Skeletal muscle cell (primary cell): Measurements from ENCODE around the gene MOB3B.
A peak's percentile ranks its signal among the peaks of the same experiment; 100 is the strongest.

Experiments
- DNase-seq: peaks from one replicate; pipeline ENCODE4 v3.0.0-alpha.2; 2010; ENCODE audit warnings: low read depth
- H3K4me3 ChIP-seq: 2 replicates; pipeline ENCODE4 v1.5.1; 2011; ENCODE audit warnings: low read depth, mild to moderate bottlenecking, control low read depth, low read length, moderate library complexity

Gene MOB3B

DNA sequence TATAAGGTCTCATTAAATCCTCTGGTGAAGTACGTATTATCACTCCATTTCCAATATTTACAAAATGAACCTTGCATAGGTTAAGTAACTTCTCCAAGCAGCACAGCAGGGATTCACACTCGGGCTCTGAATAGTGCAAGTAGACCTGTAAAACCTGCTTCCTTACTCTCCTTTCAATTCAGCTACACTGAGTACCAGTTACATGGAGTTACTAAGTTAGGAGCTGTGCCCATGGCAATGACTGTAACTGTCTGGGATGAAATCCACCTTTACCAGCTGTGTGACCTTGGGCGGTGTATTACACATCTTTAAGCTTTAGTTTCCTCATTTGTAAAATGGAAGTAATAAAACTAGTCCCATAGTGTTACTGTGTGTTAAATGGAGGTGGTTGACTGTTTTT is 15.9 kb upstream of the MOB3B start:
- DNase-seq, result no peak
- H3K4me3 ChIP-seq, result no peak overlapping the region

DNA sequence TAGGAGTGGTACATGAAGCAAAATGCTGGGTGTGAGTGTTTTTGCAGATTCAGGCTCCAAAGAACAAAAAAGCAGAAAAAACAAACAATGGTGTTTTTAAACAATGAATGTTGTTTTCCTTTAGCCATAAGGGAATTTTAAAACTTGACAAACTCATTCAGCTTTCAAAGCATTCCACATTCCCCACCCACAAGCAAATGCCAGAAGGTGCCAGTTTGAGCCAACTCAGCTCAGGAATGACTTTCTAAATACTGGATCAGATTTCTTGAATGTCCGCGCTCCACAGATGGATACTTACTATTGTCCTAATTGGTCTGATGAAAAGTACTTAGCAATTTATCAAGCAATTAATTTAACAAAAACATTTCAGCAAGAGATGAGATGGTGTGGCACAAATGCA is 12.9 kb upstream of the MOB3B start:
- no peak overlapping the region for H3K4me3 ChIP-seq
- no peak for DNase-seq

DNA sequence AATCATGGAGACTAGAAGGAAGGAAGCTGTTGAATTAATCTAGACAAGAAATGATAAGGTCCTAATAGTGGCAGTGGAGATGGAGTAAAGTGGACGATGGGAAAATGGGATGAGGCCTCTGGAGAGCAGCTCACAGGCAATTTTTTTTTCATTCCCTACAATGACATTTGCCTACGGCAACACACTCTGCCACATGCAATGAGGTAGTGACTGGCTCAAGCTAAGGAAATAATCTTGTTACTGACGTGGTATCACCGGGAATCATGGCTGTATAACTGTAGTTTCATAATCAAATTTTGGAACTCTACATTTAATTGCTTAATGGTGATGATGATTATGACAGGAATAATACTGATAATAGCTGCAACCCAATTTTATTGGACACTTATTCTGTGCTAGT is 12.1 kb upstream of the MOB3B start:
- DNase-seq, result no peak
- H3K4me3 ChIP-seq, result no peak overlapping the region

DNA sequence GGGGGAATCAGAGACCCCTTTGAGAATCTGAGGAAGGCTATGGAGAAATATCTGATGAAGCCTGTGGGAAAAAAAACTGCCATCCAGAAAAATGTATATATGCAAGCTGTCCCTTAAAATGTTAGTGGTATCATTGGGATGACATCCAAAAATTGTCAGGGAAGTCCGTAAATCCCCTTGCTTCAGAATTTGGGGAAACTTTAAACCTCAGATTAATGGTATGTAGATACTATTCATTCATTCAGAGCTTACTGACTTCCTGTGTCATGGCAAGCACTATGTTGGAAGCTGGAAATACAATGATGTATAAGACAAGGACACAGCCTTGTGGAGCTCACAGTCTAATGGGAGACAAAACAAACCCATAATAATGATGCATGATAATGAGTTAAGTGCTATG is 10.9 kb upstream of the MOB3B start:
- no peak overlapping the region for H3K4me3 ChIP-seq
- no peak for DNase-seq

- peak; percentile 62 for DNase-seq
- no peak overlapping the region for H3K4me3 ChIP-seq
These were observed 10.1 kb upstream of the MOB3B start for GRCh38 chr9:27539479-27540441.

DNA sequence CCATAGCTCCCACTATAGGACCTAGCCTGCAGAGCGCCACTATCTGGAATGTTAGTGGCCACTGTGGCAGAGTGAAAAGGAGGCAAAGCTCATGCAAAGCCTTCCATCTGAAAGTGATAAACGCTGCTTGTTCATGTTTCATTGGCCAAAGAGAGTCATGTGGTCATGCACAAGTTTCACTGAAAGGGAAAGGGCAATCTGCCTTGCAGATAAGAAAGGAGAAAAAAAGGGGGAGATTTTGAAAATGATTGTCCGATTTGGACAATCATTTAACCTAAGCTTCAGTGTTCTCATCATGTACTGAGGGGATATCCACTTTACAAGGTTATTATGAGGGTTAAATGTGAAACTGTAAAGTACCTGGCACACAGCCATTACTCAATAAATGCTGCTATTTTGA is 9.0 kb upstream of the MOB3B start:
- no peak overlapping the region for H3K4me3 ChIP-seq
- DNase-seq, result no peak

DNA sequence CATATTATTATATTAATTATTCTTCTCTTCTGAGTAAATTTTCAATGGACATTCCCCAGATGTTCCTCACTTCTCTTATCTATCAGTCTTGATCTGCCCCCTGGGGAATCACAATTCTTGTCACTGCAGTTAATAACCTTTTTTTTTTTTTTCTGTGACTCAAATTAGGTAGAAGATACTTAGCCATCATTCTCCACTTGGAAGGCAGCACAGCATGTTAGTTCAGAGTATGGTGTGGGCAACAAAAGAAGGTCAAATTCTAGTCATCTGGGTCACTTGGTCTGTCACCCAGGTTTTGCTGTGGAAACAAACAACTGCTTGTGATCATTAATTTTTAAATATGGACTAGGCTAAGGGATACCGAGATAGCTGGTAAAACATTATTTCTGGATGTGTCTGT is 8.1 kb upstream of the MOB3B start:
- no peak overlapping the region for H3K4me3 ChIP-seq
- DNase-seq, result no peak

DNA sequence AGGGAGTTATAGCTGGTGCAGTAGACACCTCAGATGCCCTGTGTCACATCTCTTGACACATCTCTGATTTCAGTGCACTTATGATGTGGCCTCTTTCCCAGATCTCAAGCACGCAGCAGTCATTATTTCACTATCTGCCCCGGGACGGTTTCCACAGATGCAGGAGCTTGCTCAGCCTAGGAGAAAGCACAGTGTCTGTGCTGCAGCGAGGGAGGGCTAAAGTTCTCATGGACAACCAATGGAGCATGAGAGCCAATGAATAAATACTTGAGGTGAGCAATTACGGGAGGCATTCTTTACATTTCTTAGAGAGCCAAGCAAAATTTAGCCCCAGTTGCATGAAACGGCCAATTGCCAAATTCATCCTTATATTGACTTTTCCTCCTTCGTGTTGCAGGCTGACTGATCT is 7.4 kb upstream of the MOB3B start:
- DNase-seq, result no peak
- H3K4me3 ChIP-seq, result no peak overlapping the region

- no peak for DNase-seq
- no peak overlapping the region for H3K4me3 ChIP-seq
These were observed 6.6 kb upstream of the MOB3B start for GRCh38 chr9:27536168-27536567.

DNA sequence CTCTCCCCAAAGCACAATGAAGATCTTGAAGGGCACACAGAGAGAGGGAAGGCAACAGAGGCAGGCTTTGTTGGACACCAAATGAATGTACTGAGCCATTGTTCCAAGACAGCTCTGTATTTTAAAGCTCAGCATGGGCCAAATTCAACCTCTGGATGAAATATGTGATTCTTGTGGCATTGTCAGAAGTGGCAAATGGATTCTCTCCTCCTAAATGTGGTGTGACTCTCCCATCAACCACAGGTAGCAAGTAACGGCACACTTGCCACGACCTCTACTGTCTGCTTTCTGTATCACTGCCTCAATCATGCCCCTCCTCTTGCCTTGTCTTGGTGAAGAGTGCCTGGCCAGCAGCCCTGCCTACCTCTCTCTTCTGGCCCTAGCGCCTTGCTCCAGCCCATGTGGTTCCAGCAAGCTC is 6.1 kb upstream of the MOB3B start:
- no peak for DNase-seq

GRCh38 chr9:27534658-27535209 is 5.1 kb upstream of the MOB3B start:
- H3K4me3 ChIP-seq, result no peak overlapping the region
- no peak for DNase-seq

More for the DNA sequence above, 6.1 kb upstream of the MOB3B start:
- no peak overlapping the region for H3K4me3 ChIP-seq

DNA sequence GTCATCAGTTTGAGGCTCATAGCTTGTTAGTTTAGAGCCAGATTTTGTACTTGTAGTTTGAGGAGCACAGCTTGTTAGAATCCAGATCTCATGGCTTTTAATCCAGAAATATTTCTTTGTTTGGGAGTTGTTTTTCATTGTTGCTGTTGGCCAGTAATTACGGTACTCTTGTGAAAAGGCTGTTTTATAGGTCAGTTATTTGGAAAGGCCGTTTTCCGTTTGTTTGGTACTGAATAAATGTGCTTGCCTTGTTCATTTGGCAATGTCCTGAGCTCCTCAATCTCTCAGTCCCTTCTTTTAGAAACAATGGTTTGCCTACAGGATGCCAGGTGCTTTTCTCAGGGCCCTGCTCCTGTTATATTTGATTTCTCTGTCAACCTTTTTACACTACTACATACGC is 4.5 kb upstream of the MOB3B start:
- no peak for DNase-seq
- no peak overlapping the region for H3K4me3 ChIP-seq

DNA sequence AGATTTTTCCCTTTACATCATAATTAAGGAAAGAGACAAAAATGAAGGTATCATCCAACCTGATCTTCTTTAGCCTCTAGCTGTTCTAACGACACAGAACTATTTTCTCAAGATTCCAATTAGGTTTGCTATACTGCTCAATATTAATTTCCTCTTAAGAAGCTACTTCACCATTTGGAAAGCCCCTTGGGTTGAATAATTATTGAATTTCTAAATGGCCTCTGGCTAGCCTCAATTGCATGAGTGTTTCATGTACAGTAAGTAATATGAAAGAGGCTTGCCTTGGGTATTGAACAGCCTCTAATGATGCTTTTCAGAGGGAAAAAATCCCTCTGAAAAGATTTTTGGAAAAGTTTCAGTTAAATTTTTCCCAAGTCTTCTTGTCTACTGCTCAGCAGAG is 3.7 kb upstream of the MOB3B start:
- no peak for DNase-seq
- no peak overlapping the region for H3K4me3 ChIP-seq

GRCh38 chr9:27532046-27532445 is 2.4 kb upstream of the MOB3B start:
- no peak overlapping the region for H3K4me3 ChIP-seq
- DNase-seq, result no peak

DNA sequence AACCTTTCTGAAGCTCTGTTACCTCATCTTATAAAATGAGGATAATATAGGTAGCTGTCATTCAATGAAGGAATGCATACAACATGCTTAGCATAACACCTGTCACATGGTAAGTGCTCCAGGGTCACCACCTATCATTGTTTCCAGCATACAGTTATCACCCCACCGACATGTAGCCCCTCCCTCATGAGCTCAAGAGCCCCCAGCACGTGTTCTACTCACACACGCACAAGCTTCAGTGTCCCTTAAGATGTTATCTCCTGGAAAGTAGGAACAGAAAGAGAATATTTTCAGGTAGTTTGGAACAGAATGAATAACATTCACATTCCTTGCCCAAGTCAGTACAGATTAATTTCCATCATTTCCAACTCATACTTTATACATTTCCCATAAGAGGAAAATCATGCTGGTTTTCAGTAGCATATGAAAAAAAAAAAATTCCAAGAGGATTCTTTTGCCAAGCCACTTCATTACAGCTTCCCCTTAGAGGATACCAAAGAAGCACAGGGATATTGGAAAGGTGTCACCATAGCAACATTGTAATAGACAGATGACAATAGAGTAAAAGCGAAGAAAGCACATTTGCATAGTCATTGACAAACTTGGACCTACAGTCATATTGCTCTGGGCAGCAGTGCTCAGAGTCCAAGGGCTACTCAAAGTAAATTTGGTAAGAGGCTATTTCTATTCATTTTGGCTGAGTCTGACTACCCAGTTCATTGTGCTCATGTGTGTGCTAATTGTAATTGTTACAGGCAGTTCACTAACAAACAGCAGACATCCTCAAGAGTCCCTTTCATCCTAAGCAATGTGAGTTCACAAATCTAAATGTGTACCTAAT is 1.5 kb upstream of the MOB3B start:
- H3K4me3 ChIP-seq, result no peak overlapping the region

GRCh38 chr9:27528886-27529315 is 713 bp downstream of the MOB3B start:
- H3K4me3 ChIP-seq, result peak overlapping the region; percentile 67
- DNase-seq, result no peak

More for the DNA sequence above, 1.5 kb upstream of the MOB3B start:
- no peak for DNase-seq

GRCh38 chr9:27528076-27528885 is 1.3 kb downstream of the MOB3B start:
- no peak for DNase-seq
- H3K4me3 ChIP-seq, result peak overlapping the region; percentile 67

- no peak for DNase-seq
These were observed 1.9 kb downstream of the MOB3B start for GRCh38 chr9:27527702-27528075.

DNA sequence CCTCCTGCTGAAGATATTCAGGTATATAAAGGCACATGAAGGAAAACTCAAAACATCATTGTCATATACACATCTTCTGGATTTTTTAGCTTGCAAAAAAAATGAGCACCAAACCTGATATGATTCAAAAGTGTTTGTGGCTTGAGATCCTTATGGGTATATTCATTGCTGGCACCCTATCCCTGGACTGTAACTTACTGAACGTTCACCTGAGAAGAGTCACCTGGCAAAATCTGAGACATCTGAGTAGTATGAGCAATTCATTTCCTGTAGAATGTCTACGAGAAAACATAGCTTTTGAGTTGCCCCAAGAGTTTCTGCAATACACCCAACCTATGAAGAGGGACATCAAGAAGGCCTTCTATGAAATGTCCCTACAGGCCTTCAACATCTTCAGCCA is 5.4 kb downstream of the MOB3B start, which contains the start of gene IFNK:
Gene IFNK (plus strand): TSS at position 55 of the 400 bp plus-strand sequence. CDS start 47 bp downstream, at position 102.
- no peak for DNase-seq

More at GRCh38 chr9:27527702-27528075, 1.9 kb downstream of the MOB3B start:
- peak overlapping the region; percentile 67 for H3K4me3 ChIP-seq

More for the DNA sequence above, 5.4 kb downstream of the MOB3B start, which contains the start of gene IFNK:
- H3K4me3 ChIP-seq, result no peak within 1 kb of the TSS
